Activated CD4-positive, CD25-positive, alpha-beta regulatory T cell treated with anti-CD3 and anti-CD28 coated beads, Interleukin-2, amount 50 U/mL, for 16 hours (primary cell): ENCODE data around the gene XAF1.
"Not testable (repeated sequence)": the region's sequence is repeated elsewhere in the genome, so short reads cannot be mapped to it uniquely, and the experiment has no call there.

ENCODE experiments used
- DNase-seq: peaks from one replicate; pipeline ENCODE4 v3.0.0-alpha.2; 2020; ENCODE audit warnings: low read depth, low spot score

The XAF1 gene

GRCh38 chr17:6753546-6753945 lies 2.3 kb upstream of the XAF1 start:
- DNase-seq: no peak

GRCh38 chr17:6755281-6755680 lies 565 bp upstream of the XAF1 start:
- no peak for DNase-seq

GRCh38 chr17:6756425-6757031 lies 682 bp downstream of the XAF1 start:
- DNase-seq: no peak

- DNase-seq: no peak
Measured at GRCh38 chr17:6757747-6758146, 1.9 kb downstream of the XAF1 start.

- DNase-seq: no peak
Measured at GRCh38 chr17:6761779-6762178, 5.9 kb downstream of the XAF1 start.

- DNase-seq: no peak
Measured at GRCh38 chr17:6768447-6768846, 12.6 kb downstream of the XAF1 start.

GRCh38 chr17:6772016-6772415 lies 16.2 kb downstream of the XAF1 start:
- no peak for DNase-seq

- DNase-seq: not testable (repeated sequence)
Measured at GRCh38 chr17:6774906-6775305, 19.1 kb downstream of the XAF1 start.

GRCh38 chr17:6775871-6776405 lies 20.1 kb downstream of the XAF1 start, which contains the start of gene FBXO39:
Gene FBXO39, plus strand, starts transcription at chr17:6776215. Its CDS starts 3,654 bp downstream, at chr17:6779869.
- DNase-seq: no peak

GRCh38 chr17:6779411-6779810 lies 23.6 kb downstream of the XAF1 start:
- no peak for DNase-seq

GRCh38 chr17:6780001-6780400 lies 24.2 kb downstream of the XAF1 start:
- DNase-seq: no peak

GRCh38 chr17:6780886-6781285 lies 25.0 kb downstream of the XAF1 start:
- DNase-seq: no peak

GRCh38 chr17:6782244-6782643 lies 26.4 kb downstream of the XAF1 start:
- no peak for DNase-seq

- no peak for DNase-seq
Measured at GRCh38 chr17:6786618-6787017, 30.8 kb downstream of the XAF1 start.

- no peak for DNase-seq
Measured at GRCh38 chr17:6787081-6787693, 31.3 kb downstream of the XAF1 start.

- DNase-seq: no peak
Measured at GRCh38 chr17:6789146-6789545, 33.3 kb downstream of the XAF1 start.

- no peak for DNase-seq
Measured at GRCh38 chr17:6793748-6794493, 38.1 kb downstream of the XAF1 start.

GRCh38 chr17:6796017-6796886 lies 40.4 kb downstream of the XAF1 start:
- DNase-seq: no peak

GRCh38 chr17:6796887-6797490 lies 41.1 kb downstream of the XAF1 start:
- no peak for DNase-seq

GRCh38 chr17:6797718-6798351 lies 42.0 kb downstream of the XAF1 start:
- DNase-seq: no peak

- DNase-seq: no peak
Measured at GRCh38 chr17:6799738-6800137, 43.9 kb downstream of the XAF1 start.
